ENCODE results near the gene RRAGD. TPM values are rescaled to one million over a fixed set of nuclear protein-coding genes. Genes with fewer than 3 reads are reported as not detected.

Gene RRAGD
- total and polyA plus RNA-seq, 7 donors = 34.8 to 163 (median 123) TPM

DNA sequence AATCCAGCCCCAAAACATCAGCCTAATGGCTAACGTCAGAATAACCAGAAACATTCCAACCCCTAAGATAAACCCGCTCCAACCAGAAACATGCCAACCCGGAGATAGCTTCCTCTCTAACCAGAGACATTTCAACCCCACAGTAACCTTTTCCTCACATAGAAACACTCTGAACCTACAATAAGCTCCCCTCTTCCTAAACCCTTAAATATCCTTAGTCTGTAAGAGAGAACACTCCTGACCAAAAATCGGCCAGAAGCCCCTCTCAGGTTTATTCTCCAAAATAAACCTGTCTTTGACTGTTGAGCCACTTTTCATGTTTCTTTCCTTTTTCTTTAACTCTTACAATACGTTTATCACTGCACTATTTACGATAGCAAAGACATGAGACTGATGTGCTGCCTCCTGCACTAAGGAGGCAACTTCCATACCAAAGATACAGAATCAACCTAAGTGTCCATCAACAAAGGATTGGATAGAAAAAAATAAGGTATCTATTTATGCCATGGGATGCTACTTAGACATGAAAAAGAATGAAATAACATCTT is 92.0 kb downstream of the RRAGD start:
- TF ChIP-seq, protein P1, sequence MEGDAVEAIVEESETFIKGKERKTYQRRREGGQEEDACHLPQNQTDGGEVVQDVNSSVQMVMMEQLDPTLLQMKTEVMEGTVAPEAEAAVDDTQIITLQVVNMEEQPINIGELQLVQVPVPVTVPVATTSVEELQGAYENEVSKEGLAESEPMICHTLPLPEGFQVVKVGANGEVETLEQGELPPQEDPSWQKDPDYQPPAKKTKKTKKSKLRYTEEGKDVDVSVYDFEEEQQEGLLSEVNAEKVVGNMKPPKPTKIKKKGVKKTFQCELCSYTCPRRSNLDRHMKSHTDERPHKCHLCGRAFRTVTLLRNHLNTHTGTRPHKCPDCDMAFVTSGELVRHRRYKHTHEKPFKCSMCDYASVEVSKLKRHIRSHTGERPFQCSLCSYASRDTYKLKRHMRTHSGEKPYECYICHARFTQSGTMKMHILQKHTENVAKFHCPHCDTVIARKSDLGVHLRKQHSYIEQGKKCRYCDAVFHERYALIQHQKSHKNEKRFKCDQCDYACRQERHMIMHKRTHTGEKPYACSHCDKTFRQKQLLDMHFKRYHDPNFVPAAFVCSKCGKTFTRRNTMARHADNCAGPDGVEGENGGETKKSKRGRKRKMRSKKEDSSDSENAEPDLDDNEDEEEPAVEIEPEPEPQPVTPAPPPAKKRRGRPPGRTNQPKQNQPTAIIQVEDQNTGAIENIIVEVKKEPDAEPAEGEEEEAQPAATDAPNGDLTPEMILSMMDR (IDR thresholded peaks at IDR 0.05) = no peak
- no peak overlapping the region for H3K27ac ChIP-seq
- no peaks in the 10 kb centered on the region for H3K27me3 ChIP-seq (ENCODE audit: insufficient read depth in 3 of 3, low read length in 2 of 3)
- DNase-seq (no peak), ATAC-seq (no peak)
- H3K4me1 ChIP-seq = peaks cover 20% of the 10 kb centered on the region
- 92 to 98% (median 96%) methylated on average over 6 of the region's 6 CpGs for WGBS, 3 donors
- H3K9me3 ChIP-seq = no peaks in the 10 kb centered on the region
- no peaks in the 10 kb centered on the region for H3K36me3 ChIP-seq (ENCODE audit: insufficient read depth in 1 of 2, low read depth in 1 of 2)
- intact Hi-C loops (cut with DNase I) = no loop called here
- no peak overlapping the region for H3K4me3 ChIP-seq

DNA sequence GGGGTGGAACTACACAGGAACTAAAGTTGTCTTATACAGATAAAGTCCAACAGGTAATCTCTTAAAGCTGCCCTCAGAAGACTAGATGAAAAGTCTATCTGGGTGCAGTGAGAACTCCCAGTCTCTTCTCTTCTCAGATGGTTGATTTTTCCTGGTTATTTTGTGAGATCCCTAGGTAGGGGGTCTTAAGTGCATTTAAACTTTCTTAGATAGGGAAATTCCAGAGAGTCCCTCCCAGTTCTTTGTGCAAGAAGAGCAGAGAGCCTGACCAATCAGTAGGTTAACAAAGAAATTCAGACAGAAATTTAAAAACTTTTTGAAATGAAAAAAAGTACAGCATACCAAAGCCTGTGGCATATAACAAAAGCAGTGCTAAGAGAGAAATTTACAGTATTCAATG is 95.0 kb downstream of the RRAGD start:
- intact Hi-C loops (cut with DNase I) = no loop called here
- Histone ChIP-seq H3K36me3 (ENCODE audit: insufficient read depth in 1 of 2, low read depth in 1 of 2) (no peaks in the 10 kb centered on the region), H3K4me3 (no peak overlapping the region), H3K27ac (no peak overlapping the region), H3K4me1 (peaks cover 23% of the 10 kb centered on the region), H3K27me3 (ENCODE audit: insufficient read depth in 3 of 3, low read length in 2 of 3) (no peaks in the 10 kb centered on the region), H3K9me3 (no peaks in the 10 kb centered on the region)
- DNase-seq (no peak), ATAC-seq (no peak)
- TF ChIP-seq, protein P1 (IDR thresholded peaks at IDR 0.05) = no peak

DNA sequence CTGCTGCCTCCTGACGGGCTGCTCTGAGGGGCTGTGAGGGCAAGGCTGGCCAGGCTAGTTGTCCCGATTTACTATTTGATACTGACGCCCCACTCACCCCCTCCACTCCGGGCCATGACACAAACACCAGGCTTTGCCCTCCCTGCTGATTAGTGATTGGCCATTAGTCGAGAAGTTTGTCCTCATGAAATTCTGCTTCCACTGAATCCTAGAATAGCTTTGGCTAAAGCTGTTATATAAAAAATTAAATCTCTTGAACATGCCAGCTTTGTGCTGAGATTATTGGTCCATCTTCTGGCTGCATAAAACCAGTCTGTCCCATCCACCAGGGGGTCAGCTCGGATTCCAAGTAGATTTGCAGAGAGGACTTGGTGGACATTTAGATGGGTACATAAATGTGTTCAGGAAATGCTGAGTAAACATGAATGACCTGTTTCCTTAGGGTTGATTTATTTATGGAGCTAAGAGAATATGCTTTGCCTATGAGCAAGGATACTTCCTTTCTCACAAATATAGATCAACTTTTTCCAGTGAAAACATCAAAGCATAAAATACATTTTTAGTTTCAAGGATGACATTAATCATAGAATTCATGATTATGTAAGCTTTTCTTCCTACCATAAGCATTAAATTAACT is 96.7 kb downstream of the RRAGD start, which contains the start of gene GABRR2:
GABRR2 (minus strand) TSS at position 51 of the 637 bp plus-strand sequence. CDS start 134 bp downstream, outside the sequence.
- H3K4me1 ChIP-seq = peaks cover 35% of the 10 kb centered on the region
- intact Hi-C loops (cut with DNase I) = no loop called here
- no peak for ATAC-seq
- no peaks in the 10 kb centered on the region for H3K36me3 ChIP-seq (ENCODE audit: insufficient read depth in 1 of 2, low read depth in 1 of 2)
- no peaks in the 10 kb centered on the region for H3K9me3 ChIP-seq
- no peaks in the 10 kb centered on the region for H3K27me3 ChIP-seq (ENCODE audit: insufficient read depth in 3 of 3, low read length in 2 of 3)
- no peak for DNase-seq
- WGBS, 3 donors = 68 to 91% (median 78%) methylated on average over 6 of the region's 6 CpGs
- H3K27ac ChIP-seq = peak within 1 kb of the TSS; percentile 54
- TF ChIP-seq, protein P1 (IDR thresholded peaks at IDR 0.05) = no peak
- no peak within 1 kb of the TSS for H3K4me3 ChIP-seq

DNA sequence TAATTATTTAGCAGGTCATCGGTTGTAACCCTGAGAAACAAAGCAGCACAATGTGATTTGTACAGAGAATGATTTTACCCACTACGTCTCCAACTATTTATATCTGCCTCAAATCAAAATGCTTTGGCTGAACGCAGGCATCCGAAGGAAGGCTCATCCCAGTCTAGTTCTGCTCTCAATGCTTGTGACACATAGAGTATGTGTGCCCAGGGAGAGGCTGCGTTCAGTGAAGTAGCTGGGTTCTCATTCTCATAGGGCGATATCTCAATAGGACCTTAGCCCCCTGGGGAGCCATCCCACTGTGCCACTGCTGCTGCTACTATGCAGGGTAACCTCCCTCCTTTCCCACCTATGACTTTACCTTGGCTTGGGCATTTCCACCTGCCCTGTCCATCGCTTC is 97.4 kb downstream of the RRAGD start:
- TF ChIP-seq, protein P1 (IDR thresholded peaks at IDR 0.05) = no peak
- no peak for DNase-seq
- Histone ChIP-seq H3K4me1 (peaks cover 35% of the 10 kb centered on the region), H3K36me3 (ENCODE audit: insufficient read depth in 1 of 2, low read depth in 1 of 2) (no peaks in the 10 kb centered on the region), H3K9me3 (no peaks in the 10 kb centered on the region), H3K27ac (peak overlapping the region; percentile 54), H3K4me3 (no peak overlapping the region), H3K27me3 (ENCODE audit: insufficient read depth in 3 of 3, low read length in 2 of 3) (no peaks in the 10 kb centered on the region)
- WGBS, 3 donors = 58 to 70% (median 63%) methylated on average over 7 of the region's 7 CpGs
- peak; percentile 68 to 77 (median 74) for ATAC-seq
- intact Hi-C loops (cut with DNase I) = loop anchor here in 1 of 2 donors (5.0 kb wide), 2 partner anchors 33 to 53 kb away; no protein-coding TSS in a partner anchor

Other genes with a start within 250 kb of the RRAGD start
- gene GABRR1, start 194.9 kb downstream of the RRAGD start, total RNA-seq = under 1 TPM in 2 of 4 donors, not detected in 2; 0.15 TPM
- under 1 TPM in 2 of 3 donors, not detected in 1; 0.04 to 0.05 TPM for gene GABRR1, start 194.9 kb downstream of the RRAGD start, polyA plus RNA-seq
- gene GABRR2, start 97.0 kb downstream of the RRAGD start, total RNA-seq = under 1 TPM; 0.34 to 0.71 (median 0.53) TPM
- gene GABRR2, start 97.0 kb downstream of the RRAGD start, polyA plus RNA-seq = 1 to 10 TPM in 1 of 3 donors, under 1 TPM in 2; 0.79 to 4.3 (median 0.87) TPM
- gene UBE2J1, start 59.6 kb downstream of the RRAGD start, total RNA-seq = 10 to 100 TPM; 11.5 to 21.6 (median 17.4) TPM
- gene UBE2J1, start 59.6 kb downstream of the RRAGD start, polyA plus RNA-seq = 10 to 100 TPM; 10.0 to 20.7 (median 12.9) TPM
- gene ANKRD6, start 20.9 kb upstream of the RRAGD start, total RNA-seq = 1 to 10 TPM; 2.4 to 9.0 (median 4.6) TPM
- 1 to 10 TPM; 1.2 to 2.3 (median 1.8) TPM for gene ANKRD6, start 20.9 kb upstream of the RRAGD start, polyA plus RNA-seq
- 10 to 100 TPM; 36.3 to 45.6 (median 40.8) TPM for gene LYRM2, start 226.5 kb upstream of the RRAGD start, total RNA-seq
- gene LYRM2, start 226.5 kb upstream of the RRAGD start, polyA plus RNA-seq = 10 to 100 TPM; 22.1 to 71.1 (median 28.8) TPM